HUES48 (cell line): Measurements from ENCODE around the gene TTI1.
"Not testable (repeated sequence)": the region's sequence is repeated elsewhere in the genome, so short reads cannot be mapped to it uniquely, and the experiment has no call there.

Source experiments
- H3K27ac ChIP-seq: one replicate; pipeline ENCODE4 v1.7.0; 2013; ENCODE audit warnings: low read depth, low read length, inconsistent platforms
- H3K27me3 ChIP-seq: 2 replicates; pipeline ENCODE4 v1.6.1; 2013; ENCODE audit warnings: mild to moderate bottlenecking, low read length; ENCODE audit not compliant: control insufficient read depth, insufficient read depth
- H3K36me3 ChIP-seq: 2 replicates; pipeline ENCODE4 v1.6.1; 2013; ENCODE audit warnings: low read length; ENCODE audit not compliant: control insufficient read depth, insufficient read depth
- H3K4me1 ChIP-seq: 2 replicates; pipeline ENCODE4 v1.6.1; 2013; ENCODE audit warnings: mild to moderate bottlenecking, low read length; ENCODE audit not compliant: control insufficient read depth, insufficient read depth
- H3K4me3 ChIP-seq: 2 replicates; pipeline ENCODE4 v1.5.1; 2013; ENCODE audit warnings: mild to moderate bottlenecking, low read depth, low read length
- H3K9ac ChIP-seq: 2 replicates; pipeline ENCODE4 v1.6.1; 2013; ENCODE audit warnings: mild to moderate bottlenecking, low read depth, low read length, moderate library complexity
- H3K9me3 ChIP-seq: 2 replicates; pipeline ENCODE4 v1.6.1; 2013; ENCODE audit warnings: low read length; ENCODE audit not compliant: control insufficient read depth, insufficient read depth

The TTI1 gene

GRCh38 chr20:37976887-37977286, 56.4 kb downstream of the TTI1 start:
- peaks cover 4% of the 10 kb centered on the region; the same call in 1 of the 2 replicates for H3K27me3 ChIP-seq
- H3K36me3 ChIP-seq, result no peaks in the 10 kb centered on the region
- peaks cover 23% of the 10 kb centered on the region for H3K4me1 ChIP-seq
- no peaks in the 10 kb centered on the region for H3K9me3 ChIP-seq
- H3K4me3 ChIP-seq, result peak overlapping the region; percentile 30
- no peak overlapping the region for H3K9ac ChIP-seq
- no peak overlapping the region for H3K27ac ChIP-seq

GRCh38 chr20:37973059-37973910, 60.0 kb downstream of the TTI1 start:
- no peaks in the 10 kb centered on the region for H3K36me3 ChIP-seq
- H3K9me3 ChIP-seq, result no peaks in the 10 kb centered on the region
- no peak overlapping the region for H3K4me3 ChIP-seq
- no peak overlapping the region for H3K27ac ChIP-seq
- peaks cover 11% of the 10 kb centered on the region; the same call in 1 of the 2 replicates for H3K27me3 ChIP-seq
- no peak overlapping the region for H3K9ac ChIP-seq
- H3K4me1 ChIP-seq, result peaks cover 42% of the 10 kb centered on the region

- peak overlapping the region; percentile 41 for H3K27ac ChIP-seq
- H3K4me1 ChIP-seq, result peaks cover 38% of the 10 kb centered on the region
- no peaks in the 10 kb centered on the region for H3K36me3 ChIP-seq
- H3K9me3 ChIP-seq, result no peaks in the 10 kb centered on the region
- peaks cover 7% of the 10 kb centered on the region; the same call in 1 of the 2 replicates for H3K27me3 ChIP-seq
- no peak overlapping the region for H3K9ac ChIP-seq
- H3K4me3 ChIP-seq, result no peak overlapping the region
These were observed 60.8 kb downstream of the TTI1 start for GRCh38 chr20:37972256-37973058.

- H3K36me3 ChIP-seq, result no peaks in the 10 kb centered on the region
- H3K27ac ChIP-seq, result no peak overlapping the region
- peaks cover 32% of the 10 kb centered on the region for H3K4me1 ChIP-seq
- no peak overlapping the region for H3K4me3 ChIP-seq
- H3K27me3 ChIP-seq, result peaks cover 7% of the 10 kb centered on the region; the same call in 1 of the 2 replicates
- H3K9me3 ChIP-seq, result no peaks in the 10 kb centered on the region
- no peak overlapping the region for H3K9ac ChIP-seq
These were observed 61.6 kb downstream of the TTI1 start for GRCh38 chr20:37971561-37972127.

GRCh38 chr20:37970856-37971245, 62.4 kb downstream of the TTI1 start:
- Histone ChIP-seq H3K27ac (no peak overlapping the region), H3K27me3 (peaks cover 7% of the 10 kb centered on the region; the same call in 1 of the 2 replicates), H3K4me3 (no peak overlapping the region), H3K4me1 (peaks cover 31% of the 10 kb centered on the region), H3K9ac (no peak overlapping the region), H3K9me3 (no peaks in the 10 kb centered on the region), H3K36me3 (no peaks in the 10 kb centered on the region)

GRCh38 chr20:37969949-37970855, 63.1 kb downstream of the TTI1 start:
- Histone ChIP-seq H3K27me3 (peaks cover 7% of the 10 kb centered on the region; the same call in 1 of the 2 replicates), H3K4me1 (peaks cover 31% of the 10 kb centered on the region), H3K9ac (no peak overlapping the region), H3K4me3 (no peak overlapping the region), H3K27ac (no peak overlapping the region), H3K36me3 (no peaks in the 10 kb centered on the region), H3K9me3 (no peaks in the 10 kb centered on the region)

- no peaks in the 10 kb centered on the region for H3K36me3 ChIP-seq
- no peaks in the 10 kb centered on the region for H3K9me3 ChIP-seq
- H3K4me1 ChIP-seq, result peaks cover 31% of the 10 kb centered on the region
- H3K27me3 ChIP-seq, result peaks cover 7% of the 10 kb centered on the region; the same call in 1 of the 2 replicates
- H3K4me3 ChIP-seq, result no peak overlapping the region
- peak overlapping the region; percentile 54 for H3K27ac ChIP-seq
- H3K9ac ChIP-seq, result no peak overlapping the region
These were observed 64.3 kb downstream of the TTI1 start for GRCh38 chr20:37968841-37969401.

- H3K9me3 ChIP-seq, H3K4me1 ChIP-seq, H3K27me3 ChIP-seq, H3K9ac ChIP-seq, H3K36me3 ChIP-seq, H3K27ac ChIP-seq, H3K4me3 ChIP-seq: not testable (repeated sequence)
These were observed 69.8 kb downstream of the TTI1 start for GRCh38 chr20:37963483-37963882.

- Histone ChIP-seq H3K4me1 (peaks cover 4% of the 10 kb centered on the region; the same call in 1 of the 2 replicates), H3K27ac (no peak overlapping the region), H3K9ac (no peak overlapping the region), H3K4me3 (no peak overlapping the region), H3K27me3 (no peaks in the 10 kb centered on the region; the same call in 1 of the 2 replicates), H3K36me3 (no peaks in the 10 kb centered on the region), H3K9me3 (no peaks in the 10 kb centered on the region)
These were observed 72.2 kb downstream of the TTI1 start for GRCh38 chr20:37961066-37961465.
